CD14-positive monocyte (primary cell): ENCODE measurements around the gene AIF1. TPM values are rescaled to one million over a fixed set of nuclear protein-coding genes. Genes with fewer than 3 reads are reported as not detected.
A peak's percentile ranks its signal among the peaks of the same experiment; 100 is the strongest.

ENCODE experiments used
- DNase-seq, 3 donors: peaks; one replicate each; pipeline ENCODE4 v3.0.0-alpha.2; 2011 to 2022
- H2AFZ ChIP-seq: 2 replicates; pipeline ENCODE4 v1.6.0; 2012; ENCODE audit warnings: mild to moderate bottlenecking, low read depth, low read length, inconsistent platforms; ENCODE audit not compliant: insufficient read depth, poor library complexity, severe bottlenecking
- H3K27ac ChIP-seq, 2 donors: 1 replicate in 1 of 2; 2 replicates in 1 of 2; pipeline ENCODE4 v1.5.1; 2012 to 2013; ENCODE audit warnings: low read length in 2 of 2, control low read depth in 1 of 2, inconsistent platforms in 1 of 2, low read depth in 1 of 2, mild to moderate bottlenecking in 1 of 2
- H3K27me3 ChIP-seq, 2 donors: one replicate each; pipeline versions ENCODE4 v1.6.0 to v1.6.1; 2011 to 2013; ENCODE audit warnings: low read length in 2 of 2; ENCODE audit not compliant: control insufficient read depth in 2 of 2, insufficient read depth in 2 of 2
- H3K36me3 ChIP-seq, 2 donors: replicated peaks in 1 of 2; 1 replicate in 1 of 2; 2 replicates in 1 of 2; pipeline versions ENCODE4 v1.5.1 to v1.6.1; 2012 to 2013; ENCODE audit warnings: low read length in 2 of 2, control low read depth in 1 of 2, inconsistent platforms in 1 of 2, mild to moderate bottlenecking in 1 of 2; ENCODE audit not compliant: insufficient read depth in 2 of 2, control insufficient read depth in 1 of 2
- H3K4me1 ChIP-seq, 2 donors: 1 replicate in 1 of 2; 2 replicates in 1 of 2; pipeline versions ENCODE4 v1.5.1 to v1.6.1; 2012 to 2013; ENCODE audit warnings: low read length in 2 of 2, control low read depth in 1 of 2, inconsistent platforms in 1 of 2, mild to moderate bottlenecking in 1 of 2, moderate library complexity in 1 of 2; ENCODE audit not compliant: insufficient read depth in 2 of 2, control insufficient read depth in 1 of 2
- H3K4me2 ChIP-seq: replicated peaks from 2 replicates; pipeline ENCODE3; 2012; ENCODE audit warnings: low read length, moderate library complexity, mild to moderate bottlenecking; ENCODE audit not compliant: poor library complexity, severe bottlenecking; ENCODE audit errors: extremely low read depth
- H3K4me3 ChIP-seq, 3 experiments: fragments of 200-600 bp in 1 of 3; sonication (generic) in 1 of 3; replicated peaks in 1 of 3; 1 replicate in 2 of 3; 2 replicates in 1 of 3; pipeline ENCODE4 v1.5.1; 2011 to 2013; ENCODE audit warnings: low read length in 3 of 3, mild to moderate bottlenecking in 3 of 3, control low read depth in 2 of 3, low read depth in 2 of 3, inconsistent platforms in 1 of 3, moderate library complexity in 1 of 3
- H3K79me2 ChIP-seq: 2 replicates; pipeline ENCODE4 v1.6.0; 2012; ENCODE audit warnings: mild to moderate bottlenecking, control low read depth, inconsistent platforms, low read length, moderate library complexity; ENCODE audit not compliant: insufficient read depth
- H3K9ac ChIP-seq: 2 replicates; pipeline ENCODE4 v1.6.0; 2017; ENCODE audit warnings: low read length, mild to moderate bottlenecking; ENCODE audit not compliant: insufficient read depth, poor library complexity, severe bottlenecking
- H3K9me3 ChIP-seq, 2 donors: replicated peaks in 1 of 2; 1 replicate in 1 of 2; 2 replicates in 1 of 2; pipeline versions ENCODE4 v1.5.1 to v1.6.1; 2012 to 2013; ENCODE audit warnings: low read length in 2 of 2, control low read depth in 1 of 2; ENCODE audit not compliant: control insufficient read depth in 1 of 2, insufficient read depth in 1 of 2
- H4K20me1 ChIP-seq: 2 replicates; pipeline ENCODE4 v1.6.0; 2012; ENCODE audit warnings: mild to moderate bottlenecking, low read length, control low read depth, moderate library complexity; ENCODE audit not compliant: insufficient read depth
- H3K27ac Mint-ChIP-seq, 7 donors: one replicate each; pipeline ENCODE4 v1.8.0; 2020; ENCODE audit warnings: mild to moderate bottlenecking in 7 of 7, mixed read lengths in 7 of 7, moderate library complexity in 6 of 7, inconsistent platforms in 2 of 7
- H3K27me3 Mint-ChIP-seq, 3 donors: one replicate each; pipeline ENCODE4 v1.8.0; 2021 to 2022; ENCODE audit warnings: low read depth in 3 of 3, mild to moderate bottlenecking in 3 of 3, mixed read lengths in 3 of 3, moderate library complexity in 3 of 3, inconsistent platforms in 1 of 3
- H3K36me3 Mint-ChIP-seq, 2 donors: one replicate each; pipeline ENCODE4 v1.8.0; 2020; ENCODE audit warnings: mixed read lengths in 2 of 2, inconsistent platforms in 1 of 2, mild to moderate bottlenecking in 1 of 2
- H3K4me1 Mint-ChIP-seq: one replicate; pipeline ENCODE4 v1.8.0; 2020; ENCODE audit warnings: mild to moderate bottlenecking, mixed read lengths
- H3K4me3 Mint-ChIP-seq, 2 donors: one replicate each; pipeline ENCODE4 v1.8.0; 2020; ENCODE audit warnings: mild to moderate bottlenecking in 2 of 2, mixed read lengths in 2 of 2, moderate library complexity in 1 of 2
- H3K9me3 Mint-ChIP-seq, 7 donors: one replicate each; pipeline ENCODE4 v1.8.0; 2020 to 2022; ENCODE audit warnings: mixed read lengths in 7 of 7, mild to moderate bottlenecking in 6 of 7, moderate library complexity in 6 of 7, inconsistent platforms in 2 of 7
- CTCF ChIP-seq: fragments of 200-600 bp; IDR thresholded peaks from one replicate; pipeline ENCODE4 v1.8.0; 2022; ENCODE audit warnings: antibody characterized with exemption, mild to moderate bottlenecking
- WGBS: methylation state at CpG from one replicate; pipeline ENCODE4 v1.1.5; 2013; ENCODE audit warnings: missing lambda C conversion rate; ENCODE audit not compliant: insufficient coverage; 5-methylcytosine and 5-hydroxymethylcytosine counted together
- intact Hi-C, 2 donors: fragments of 100-400 bp; cut with micrococcal nuclease; formaldehyde crosslinking; loops; one replicate each; pipeline versions ENCODE4 v1.15.0 to v1.15.1; 2023
- polyA plus RNA-seq, 3 donors: library from polyadenylated mRNA; depleted of rRNA in 1 of 3; unstranded in 2 of 3; stranded (reverse) in 1 of 3; fragments of 300-500 nt in 2 of 3; fragments of >200 nt in 1 of 3; fragmentation: Illumina TruSeq in 2 of 3; gene quantifications; 1 replicate in 2 of 3; 2 replicates in 1 of 3; pipeline ENCODE4 v1.2.3, GENCODE V29; 2012 to 2021

Gene AIF1
- polyA plus RNA-seq, 3 donors = 952 to 2,310 (median 2,275) TPM

GRCh38 chr6:31592396-31592771 is 22.6 kb upstream of the AIF1 start:
- peaks cover 29 to 52% of the 10 kb centered on the region in 2 donors for H3K4me1 ChIP-seq
- Mint-ChIP-seq H3K4me3 (peak overlapping the region in 1 of 2 donors; percentile 31), H3K9me3 (peaks cover 0 to 3% (median 0%) of the 10 kb centered on the region in 7 donors), H3K36me3 (peaks cover 30 to 32% of the 10 kb centered on the region in 2 donors), H3K4me1 (peaks cover 53% of the 10 kb centered on the region), H3K27ac (peak overlapping the region in 5 of 7 donors; percentile 50 to 76 (median 63)), H3K27me3 (peaks cover 0 to 5% (median 2%) of the 10 kb centered on the region in 3 donors)
- no peak overlapping the region for H3K4me2 ChIP-seq
- no peaks in the 10 kb centered on the region for H3K27me3 ChIP-seq
- intact Hi-C loops = no loop called here
- no peak overlapping the region for H3K4me3 ChIP-seq
- H2AFZ ChIP-seq = no peak overlapping the region
- H3K9me3 ChIP-seq = no peaks in the 10 kb centered on the region
- peaks cover 28% of the 10 kb centered on the region for H3K79me2 ChIP-seq
- peak overlapping the region in 1 of 2 donors; percentile 53 for H3K27ac ChIP-seq
- no peak for TF ChIP-seq CTCF
- no CpG with 5 or more reads among the region's 7 CpGs for WGBS
- H3K9ac ChIP-seq = no peak overlapping the region
- no peak for DNase-seq
- peaks cover 34% of the 10 kb centered on the region for H4K20me1 ChIP-seq
- H3K36me3 ChIP-seq = peaks cover 12 to 23% of the 10 kb centered on the region in 2 donors

GRCh38 chr6:31597006-31597405 is 18.0 kb upstream of the AIF1 start:
- intact Hi-C loops = loop anchor here in 1 of 2 donors (2.0 to 5.0 kb wide), 2 partner anchors 16 to 105 kb away; no protein-coding TSS in a partner anchor

More at GRCh38 chr6:31597006-31597405, 18.0 kb upstream of the AIF1 start:
- Histone ChIP-seq H3K4me3 (no peak overlapping the region), H3K4me2 (no peak overlapping the region), H3K4me1 (peaks cover 13 to 32% of the 10 kb centered on the region in 2 donors), H3K36me3 (no peaks in the 10 kb centered on the region), H3K9ac (no peak overlapping the region), H2AFZ (no peak overlapping the region), H3K9me3 (no peaks in the 10 kb centered on the region), H4K20me1 (no peaks in the 10 kb centered on the region), H3K27me3 (no peaks in the 10 kb centered on the region), H3K79me2 (no peaks in the 10 kb centered on the region), H3K27ac (no peak overlapping the region)
- peak; percentile 74 for TF ChIP-seq CTCF
- Mint-ChIP-seq H3K36me3 (peaks cover 0 to 3% of the 10 kb centered on the region in 2 donors), H3K4me1 (peaks cover 33% of the 10 kb centered on the region), H3K4me3 (no peak overlapping the region), H3K27ac (peak overlapping the region in 1 of 7 donors; percentile 87), H3K27me3 (peaks cover 0 to 7% (median under 1%) of the 10 kb centered on the region in 3 donors), H3K9me3 (no peaks in the 10 kb centered on the region)
- WGBS = 10% methylated on average over 2 of the region's 2 CpGs
- DNase-seq = peak; percentile 55 to 66 (median 55)
